ENCODE data around the gene FKBP2. TPM values are rescaled to one million over a fixed set of nuclear protein-coding genes. Genes with fewer than 3 reads are reported as not detected.

FKBP2 gene
- total RNA-seq, 1 experiment from 2014 or later = 70.2 TPM

DNA sequence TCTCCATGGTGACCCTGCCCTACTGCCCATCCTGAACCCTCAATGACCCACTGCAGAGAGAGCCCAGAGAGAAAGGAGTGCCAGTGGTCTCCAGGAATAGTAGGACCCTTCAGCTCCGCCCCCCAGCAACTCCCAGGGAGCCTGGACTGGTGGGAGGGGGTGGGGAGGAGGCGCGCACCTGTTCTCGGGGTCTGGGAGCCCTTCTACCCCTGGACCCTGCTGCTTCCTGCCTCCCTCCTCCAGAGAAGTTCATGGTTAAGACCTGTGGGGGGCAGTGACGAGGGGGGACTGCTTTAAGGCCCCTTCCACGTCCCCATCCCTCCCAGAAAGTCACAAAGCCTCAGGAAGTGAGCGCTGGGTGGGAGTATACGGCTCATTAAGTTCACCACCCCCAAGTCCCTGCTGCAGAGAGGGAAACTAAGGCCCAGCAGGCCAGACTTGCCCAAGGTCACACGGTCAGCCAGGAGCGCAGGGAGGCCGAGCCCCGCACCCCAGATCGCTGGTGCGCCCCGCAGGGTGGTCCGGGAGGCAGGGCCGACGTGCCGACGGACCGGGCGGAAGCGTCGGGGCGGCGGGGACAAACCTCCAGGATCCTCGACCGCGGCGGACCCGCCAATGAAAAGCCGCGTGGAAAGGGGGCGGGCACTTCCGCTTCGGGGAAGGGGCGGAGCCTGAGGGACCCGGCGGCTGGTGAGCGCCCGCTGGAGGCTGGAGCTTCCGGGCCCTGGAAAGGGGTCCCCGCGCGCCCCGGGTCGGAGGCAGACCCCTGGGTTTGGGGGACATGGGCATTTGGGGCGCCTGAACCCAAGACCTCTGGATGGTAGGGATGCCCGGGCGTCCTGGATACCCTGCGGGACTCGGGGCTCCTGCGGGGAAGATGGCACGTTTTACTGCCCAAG is 15.0 kb upstream of the FKBP2 start, which contains the start of the genes NUDT22 and TRPT1:
TSS of gene NUDT22 (plus strand) at position 667 of the 899 bp plus-strand sequence. CDS start 379 bp downstream, outside the sequence.
TSS of gene TRPT1 (minus strand) at position 579 of the 899 bp plus-strand sequence. CDS start at position 253, 326 bp downstream.
- TF ChIP-seq, protein P1, sequence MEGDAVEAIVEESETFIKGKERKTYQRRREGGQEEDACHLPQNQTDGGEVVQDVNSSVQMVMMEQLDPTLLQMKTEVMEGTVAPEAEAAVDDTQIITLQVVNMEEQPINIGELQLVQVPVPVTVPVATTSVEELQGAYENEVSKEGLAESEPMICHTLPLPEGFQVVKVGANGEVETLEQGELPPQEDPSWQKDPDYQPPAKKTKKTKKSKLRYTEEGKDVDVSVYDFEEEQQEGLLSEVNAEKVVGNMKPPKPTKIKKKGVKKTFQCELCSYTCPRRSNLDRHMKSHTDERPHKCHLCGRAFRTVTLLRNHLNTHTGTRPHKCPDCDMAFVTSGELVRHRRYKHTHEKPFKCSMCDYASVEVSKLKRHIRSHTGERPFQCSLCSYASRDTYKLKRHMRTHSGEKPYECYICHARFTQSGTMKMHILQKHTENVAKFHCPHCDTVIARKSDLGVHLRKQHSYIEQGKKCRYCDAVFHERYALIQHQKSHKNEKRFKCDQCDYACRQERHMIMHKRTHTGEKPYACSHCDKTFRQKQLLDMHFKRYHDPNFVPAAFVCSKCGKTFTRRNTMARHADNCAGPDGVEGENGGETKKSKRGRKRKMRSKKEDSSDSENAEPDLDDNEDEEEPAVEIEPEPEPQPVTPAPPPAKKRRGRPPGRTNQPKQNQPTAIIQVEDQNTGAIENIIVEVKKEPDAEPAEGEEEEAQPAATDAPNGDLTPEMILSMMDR (IDR thresholded peaks at IDR 0.05; ENCODE audit: insufficient read depth in 1 of 2, low read depth in 1 of 2, low read length in 1 of 2, severe bottlenecking in 1 of 2, unreplicated experiment in 1 of 2) = peak; percentile 28 to 29
- intact Hi-C loops (cut with micrococcal nuclease; ENCODE audit: unreplicated experiment) = no loop called here
- Histone ChIP-seq H3K27me3 (replicated peaks; ENCODE audit: control insufficient read depth, insufficient read depth, low read length) (no peaks in the 10 kb centered on the region), H3K36me3 (ENCODE audit: control insufficient read depth, insufficient read depth, low read length) (no peaks in the 10 kb centered on the region; the same call in 1 of the 2 replicates), H3K4me1 (peaks cover 26% of the 10 kb centered on the region), H3K9me3 (no peaks in the 10 kb centered on the region), H3K4me3 (ENCODE audit: low read depth, low read length) (peak within 1 kb of the TSS; percentile 99)
- H3K4me1 Mint-ChIP-seq (ENCODE audit: low read depth, unreplicated experiment) = no peaks in the 10 kb centered on the region
- ChIA-PET POLR2A (interaction anchor here (1.0 to 1.3 kb wide), 3 partner anchors 15 to 78 kb away, joined by 4 to 11 read pairs (median 7); partner anchors contain the start of genes FKBP2 and STIP1), CTCF (interaction anchor here (0.6 to 1.5 kb wide), 5 partner anchors 21 to 365 kb away, joined by 3 to 7 read pairs (median 5); partner anchors contain the start of gene ESRRA)
- H3K9me3 Mint-ChIP-seq (ENCODE audit: unreplicated experiment) = no peaks in the 10 kb centered on the region
- peaks cover 23% of the 10 kb centered on the region for H3K36me3 Mint-ChIP-seq (ENCODE audit: insufficient read depth, unreplicated experiment)
- DNase-seq = peak; percentile 82 to 92
- peak within 1 kb of the TSS; percentile 81 for H3K4me3 Mint-ChIP-seq (ENCODE audit: unreplicated experiment)
- TSS peak; percentile 41 for BruUV-seq (replicated peaks)
- no peaks in the 10 kb centered on the region for H3K27me3 Mint-ChIP-seq (ENCODE audit: insufficient read depth, unreplicated experiment)
- peak within 1 kb of the TSS; percentile 39 for H3K27ac Mint-ChIP-seq (ENCODE audit: unreplicated experiment)

DNA sequence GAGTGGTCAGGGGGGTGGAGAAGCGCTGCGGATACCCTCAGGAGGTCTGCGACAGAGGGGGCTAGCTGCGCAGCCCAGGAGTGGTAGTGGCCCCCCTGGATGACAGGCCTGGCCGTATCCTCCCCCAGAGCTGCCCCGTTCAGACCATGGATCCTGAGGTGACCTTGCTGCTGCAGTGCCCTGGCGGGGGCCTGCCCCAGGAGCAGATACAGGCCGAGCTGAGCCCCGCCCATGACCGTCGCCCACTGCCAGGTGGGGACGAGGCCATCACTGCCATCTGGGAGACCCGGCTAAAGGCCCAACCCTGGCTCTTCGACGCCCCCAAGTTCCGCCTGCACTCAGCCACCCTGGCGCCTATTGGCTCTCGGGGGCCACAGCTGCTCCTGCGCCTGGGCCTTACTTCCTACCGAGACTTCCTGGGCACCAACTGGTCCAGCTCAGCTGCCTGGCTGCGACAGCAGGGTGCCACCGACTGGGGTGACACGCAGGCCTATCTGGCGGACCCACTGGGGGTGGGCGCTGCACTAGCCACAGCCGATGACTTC is 14.3 kb upstream of the FKBP2 start:
- no peaks in the 10 kb centered on the region for H3K9me3 ChIP-seq
- no peaks in the 10 kb centered on the region for H3K36me3 ChIP-seq (ENCODE audit: control insufficient read depth, insufficient read depth, low read length)
- Mint-ChIP-seq H3K27ac (ENCODE audit: unreplicated experiment) (peak overlapping the region; percentile 39), H3K9me3 (ENCODE audit: unreplicated experiment) (no peaks in the 10 kb centered on the region), H3K27me3 (ENCODE audit: insufficient read depth, unreplicated experiment) (no peaks in the 10 kb centered on the region), H3K4me3 (ENCODE audit: unreplicated experiment) (peak overlapping the region; percentile 81), H3K4me1 (ENCODE audit: low read depth, unreplicated experiment) (no peaks in the 10 kb centered on the region), H3K36me3 (ENCODE audit: insufficient read depth, unreplicated experiment) (peaks cover 23% of the 10 kb centered on the region)
- TF ChIP-seq, protein P1 (IDR thresholded peaks at IDR 0.05; ENCODE audit: insufficient read depth in 1 of 2, low read depth in 1 of 2, low read length in 1 of 2, severe bottlenecking in 1 of 2, unreplicated experiment in 1 of 2) = no peak
- peaks cover 29% of the 10 kb centered on the region for H3K4me1 ChIP-seq
- intact Hi-C loops (cut with micrococcal nuclease; ENCODE audit: unreplicated experiment) = no loop called here
- CTCF ChIA-PET = interaction anchor here (0.6 to 1.5 kb wide), 5 partner anchors 22 to 365 kb away, joined by 3 to 7 read pairs (median 5); partner anchors contain the start of gene ESRRA
- peak overlapping the region; percentile 99 for H3K4me3 ChIP-seq (ENCODE audit: low read depth, low read length)
- POLR2A ChIA-PET = interaction anchor here (1.0 to 1.3 kb wide), 3 partner anchors 15 to 78 kb away, joined by 4 to 11 read pairs (median 7); partner anchors contain the start of genes FKBP2 and STIP1
- H3K27me3 ChIP-seq (replicated peaks; ENCODE audit: control insufficient read depth, insufficient read depth, low read length) = no peaks in the 10 kb centered on the region
- DNase-seq = peak; percentile 42 to 48
- BruUV-seq (replicated peaks) = TSS peak; percentile 50

DNA sequence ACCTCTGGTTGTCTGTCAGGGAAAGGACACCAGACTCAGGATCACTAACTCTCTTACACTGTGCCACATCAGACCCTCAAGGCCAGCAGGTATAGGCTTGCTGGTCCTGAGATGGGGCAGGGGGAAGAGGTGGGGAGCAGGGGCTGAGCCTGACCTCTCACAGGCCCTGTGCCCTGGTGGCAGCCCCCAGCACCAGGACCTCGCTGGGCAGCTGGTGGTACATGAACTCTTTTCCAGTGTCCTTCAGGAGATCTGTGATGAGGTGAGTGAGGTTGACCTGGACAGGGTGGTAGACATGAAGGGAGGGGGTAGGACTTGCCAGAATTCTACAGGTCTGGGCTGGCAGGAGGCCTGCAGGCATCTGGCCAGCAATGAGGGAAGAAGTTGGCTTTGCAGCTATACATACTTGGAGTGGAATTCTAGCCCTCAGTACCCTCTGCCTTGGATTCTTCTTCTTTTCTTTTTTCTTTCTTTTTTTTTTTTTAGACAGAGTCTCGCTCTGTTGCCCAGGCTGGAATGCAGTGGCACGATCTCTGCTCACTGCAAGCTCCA is 13.4 kb upstream of the FKBP2 start:
- Mint-ChIP-seq H3K4me1 (ENCODE audit: low read depth, unreplicated experiment) (no peaks in the 10 kb centered on the region), H3K9me3 (ENCODE audit: unreplicated experiment) (no peaks in the 10 kb centered on the region), H3K27ac (ENCODE audit: unreplicated experiment) (no peak overlapping the region), H3K4me3 (ENCODE audit: unreplicated experiment) (peak overlapping the region; percentile 81), H3K36me3 (ENCODE audit: insufficient read depth, unreplicated experiment) (peaks cover 23% of the 10 kb centered on the region), H3K27me3 (ENCODE audit: insufficient read depth, unreplicated experiment) (no peaks in the 10 kb centered on the region)
- intact Hi-C loops (cut with micrococcal nuclease; ENCODE audit: unreplicated experiment) = no loop called here
- H3K4me1 ChIP-seq = peaks cover 29% of the 10 kb centered on the region
- H3K27me3 ChIP-seq (replicated peaks; ENCODE audit: control insufficient read depth, insufficient read depth, low read length) = no peaks in the 10 kb centered on the region
- TF ChIP-seq, protein P1 (IDR thresholded peaks at IDR 0.05; ENCODE audit: insufficient read depth in 1 of 2, low read depth in 1 of 2, low read length in 1 of 2, severe bottlenecking in 1 of 2, unreplicated experiment in 1 of 2) = no peak
- no peak for DNase-seq
- H3K36me3 ChIP-seq (ENCODE audit: control insufficient read depth, insufficient read depth, low read length) = peaks cover 2% of the 10 kb centered on the region; the same call in 1 of the 2 replicates
- POLR2A ChIA-PET = interaction anchor here (0.5 to 0.6 kb wide), 2 partner anchors 20 to 183 kb away, joined by 6 read pairs; no protein-coding TSS in a partner anchor
- CTCF ChIA-PET = interaction anchor here (1.3 kb wide), 1 partner anchor 77 kb away, joined by 7 read pairs; the partner anchor contains the start of gene ESRRA
- no TSS peak for BruUV-seq (replicated peaks)
- H3K9me3 ChIP-seq = no peaks in the 10 kb centered on the region
- no peak overlapping the region for H3K4me3 ChIP-seq (ENCODE audit: low read depth, low read length)
